IPS-11a (cell line): ENCODE measurements around the gene HNRNPAB.

Experiments used
- H3K4me3 ChIP-seq: one replicate; pipeline ENCODE4 v1.5.1; 2013; ENCODE audit warnings: low read depth, low read length, control low read depth

HNRNPAB gene

DNA sequence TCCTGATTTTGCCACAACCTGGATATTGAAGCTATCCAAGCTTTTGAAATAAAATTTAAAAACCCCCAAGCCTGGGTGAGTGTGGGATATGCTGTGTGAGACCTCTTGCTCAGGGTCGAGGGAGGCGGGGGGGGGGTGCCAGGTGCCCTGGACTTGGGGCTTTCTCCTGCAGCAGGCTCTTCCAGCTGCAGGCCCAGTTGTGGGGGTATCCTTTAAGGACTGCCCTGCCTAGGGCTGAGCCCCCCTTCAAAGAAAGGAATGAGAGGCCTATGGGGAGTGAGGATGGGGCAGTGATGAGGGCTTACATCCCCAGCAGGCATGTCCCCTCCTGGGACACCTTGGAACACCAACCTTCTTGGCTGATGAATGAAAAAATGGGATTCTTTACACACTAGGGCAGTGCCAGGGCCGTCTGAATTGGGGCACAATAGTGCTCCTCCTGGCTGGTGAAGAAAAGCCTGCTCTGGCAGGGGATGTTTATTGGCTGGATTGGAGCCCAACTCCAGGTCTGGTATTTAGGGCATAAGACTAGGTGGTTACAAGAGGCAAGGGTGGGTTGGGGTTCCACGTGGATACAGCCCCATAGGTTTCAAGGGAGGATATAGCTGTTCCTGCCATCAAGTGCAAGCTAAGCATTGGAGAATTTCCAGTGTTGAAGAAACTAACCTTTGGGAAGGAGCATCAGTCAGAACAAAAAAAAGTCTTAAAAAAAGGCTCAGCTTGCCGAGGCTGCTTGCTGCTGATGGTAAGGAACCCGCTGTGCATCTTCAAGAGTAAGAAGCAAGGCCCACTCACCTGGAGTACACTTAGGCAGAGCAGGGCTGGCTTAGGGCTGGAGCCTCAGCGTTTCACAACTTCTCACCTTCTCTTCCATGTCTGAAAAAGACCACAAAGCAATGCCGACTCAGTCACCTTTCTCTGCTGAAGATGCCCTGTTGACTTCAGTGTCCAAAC is 7.0 kb downstream of the HNRNPAB start:
- H3K4me3 ChIP-seq: no peak overlapping the region

DNA sequence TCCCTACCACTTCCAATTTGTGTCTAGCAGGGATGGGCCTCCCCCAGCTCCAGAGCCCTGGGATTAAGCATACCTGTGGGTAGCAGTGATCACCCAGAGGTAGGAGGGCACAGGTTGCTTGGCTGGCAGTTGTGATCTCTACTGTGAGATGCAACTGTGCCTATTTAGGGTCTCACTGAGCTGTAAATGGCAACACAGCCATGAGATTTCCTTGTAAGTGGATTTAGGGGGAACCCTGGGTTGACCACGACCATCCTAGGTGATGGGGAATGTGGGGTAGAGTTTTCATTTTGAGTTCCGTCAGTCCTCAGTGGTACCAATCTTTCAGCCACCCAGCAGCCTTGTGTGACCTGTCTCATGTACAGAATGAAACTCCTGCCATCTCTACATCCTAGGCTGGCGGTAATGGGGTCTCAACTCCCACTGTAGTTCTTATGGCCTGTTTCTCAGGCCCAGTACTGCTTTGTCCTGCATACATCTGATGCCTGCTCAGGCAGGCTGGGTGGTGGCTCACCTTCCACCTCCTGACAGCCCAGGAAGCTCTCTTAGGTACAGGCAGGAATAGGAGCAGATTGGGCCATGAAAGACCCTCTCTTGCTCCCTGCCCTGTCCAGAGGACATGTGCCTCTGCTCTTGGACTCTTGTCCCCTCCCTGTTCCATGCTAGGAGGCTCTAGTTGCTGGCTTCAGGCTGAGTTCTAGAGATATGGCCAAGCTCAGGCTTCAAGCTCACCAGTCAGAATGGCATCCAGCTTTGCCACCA is 8.1 kb downstream of the HNRNPAB start:
- no peak overlapping the region for H3K4me3 ChIP-seq

DNA sequence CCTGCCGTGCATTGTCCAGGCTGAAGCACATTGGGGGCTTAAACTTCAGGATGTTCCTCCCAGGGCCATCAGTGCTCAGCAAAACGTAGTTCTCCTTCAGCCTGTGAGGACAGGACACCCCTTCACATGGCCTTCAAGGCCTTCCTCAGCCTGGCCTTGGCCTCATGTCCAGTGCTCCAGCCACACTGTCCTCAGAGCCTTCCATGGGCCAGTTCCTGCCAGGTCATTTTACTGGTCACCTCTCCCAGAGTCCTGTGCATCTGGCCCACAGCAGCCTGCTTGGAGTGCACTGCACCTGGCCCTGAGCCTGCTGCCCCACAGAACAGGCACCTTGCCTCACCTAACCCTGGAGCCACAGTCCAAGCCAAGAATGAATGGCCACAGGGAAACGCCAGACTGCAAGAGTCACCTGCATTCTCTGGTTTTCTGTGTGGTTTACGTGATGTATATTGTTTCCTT is 8.7 kb downstream of the HNRNPAB start:
- no peak overlapping the region for H3K4me3 ChIP-seq

DNA sequence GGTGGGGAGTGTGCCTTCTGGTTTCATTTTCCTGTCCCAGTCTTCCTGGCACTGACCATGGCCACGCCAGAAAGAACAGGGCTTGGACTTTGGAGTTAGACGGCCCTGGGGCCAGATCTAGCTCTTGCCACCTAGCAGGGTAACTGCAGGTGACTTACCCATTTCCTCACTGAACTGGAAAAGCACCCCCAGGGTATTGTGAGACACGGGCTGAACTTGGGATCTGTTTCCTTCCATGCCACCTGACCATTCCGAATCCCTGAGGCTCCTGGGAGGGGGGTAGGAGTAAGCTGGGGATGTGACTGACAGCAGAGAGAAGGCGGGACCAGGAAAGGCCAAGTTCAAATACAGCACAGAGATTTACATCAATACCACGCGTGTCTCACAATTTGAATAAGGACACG is 9.4 kb downstream of the HNRNPAB start:
- H3K4me3 ChIP-seq: no peak overlapping the region

DNA sequence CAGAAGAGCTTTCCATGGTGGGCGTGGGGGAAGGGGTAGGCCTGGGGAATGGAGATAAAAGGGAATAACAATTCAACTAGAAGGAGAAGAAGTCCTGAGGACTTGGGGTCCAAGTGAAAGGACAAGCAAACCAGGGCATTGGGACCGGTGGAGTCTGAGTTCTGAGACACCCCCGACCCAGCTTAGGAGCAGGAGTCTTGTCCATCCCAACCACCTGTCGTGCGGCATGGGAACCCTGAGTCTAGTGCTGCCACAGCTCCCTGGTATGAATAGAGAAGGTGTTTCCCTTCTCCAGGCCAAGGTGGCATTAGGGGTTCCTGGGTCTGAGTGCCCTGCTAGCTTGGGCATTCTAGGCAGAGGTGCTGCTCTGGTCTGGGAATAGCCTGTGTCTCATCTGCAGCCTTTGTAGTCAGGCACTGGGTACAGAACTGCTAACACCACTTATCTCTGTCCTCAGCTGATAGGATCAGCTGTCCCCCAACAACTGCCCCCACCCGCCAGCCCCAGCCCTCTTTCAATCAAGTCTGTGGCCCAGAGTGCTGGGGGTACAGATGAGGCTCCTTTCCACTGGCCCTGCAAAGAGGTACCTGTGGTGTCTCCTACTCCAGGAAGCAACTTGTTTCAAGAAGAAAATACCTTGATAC is 9.9 kb downstream of the HNRNPAB start:
- H3K4me3 ChIP-seq: no peak overlapping the region

DNA sequence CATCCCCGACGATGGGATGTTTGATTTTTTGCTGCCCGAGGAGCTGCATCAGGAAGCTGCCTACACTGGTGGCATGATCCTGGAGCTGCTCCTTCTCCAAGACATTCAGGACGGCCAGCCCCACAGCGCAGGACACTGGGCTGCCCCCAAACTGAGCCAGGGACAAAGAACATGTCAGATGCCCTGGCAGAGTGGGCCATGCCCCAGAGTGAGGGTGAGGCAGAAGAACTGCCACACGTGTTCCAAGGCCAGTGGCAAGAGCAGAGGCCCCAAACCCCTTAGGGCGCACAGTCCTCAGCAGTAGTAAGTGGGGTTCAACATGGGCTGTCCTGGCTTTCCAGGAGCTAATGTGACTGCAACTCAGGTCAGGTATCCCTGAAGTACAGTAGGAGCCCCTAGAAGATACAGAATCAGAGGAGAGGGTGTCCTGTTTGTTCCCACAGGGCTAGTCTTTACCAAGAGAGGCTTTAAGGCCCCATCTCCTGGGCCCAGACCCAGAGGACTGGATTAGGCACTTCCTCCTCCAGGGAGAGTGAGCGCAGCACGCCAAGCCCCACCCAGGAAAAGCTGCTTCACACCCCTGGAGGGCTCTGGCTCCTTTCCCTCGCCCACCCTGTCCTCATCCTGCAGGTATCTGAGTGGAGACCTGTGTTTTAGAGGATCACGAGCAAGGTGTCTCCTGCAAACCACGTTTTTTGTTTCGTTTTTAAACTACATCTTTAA is 11.1 kb downstream of the HNRNPAB start:
- H3K4me3 ChIP-seq: no peak overlapping the region

DNA sequence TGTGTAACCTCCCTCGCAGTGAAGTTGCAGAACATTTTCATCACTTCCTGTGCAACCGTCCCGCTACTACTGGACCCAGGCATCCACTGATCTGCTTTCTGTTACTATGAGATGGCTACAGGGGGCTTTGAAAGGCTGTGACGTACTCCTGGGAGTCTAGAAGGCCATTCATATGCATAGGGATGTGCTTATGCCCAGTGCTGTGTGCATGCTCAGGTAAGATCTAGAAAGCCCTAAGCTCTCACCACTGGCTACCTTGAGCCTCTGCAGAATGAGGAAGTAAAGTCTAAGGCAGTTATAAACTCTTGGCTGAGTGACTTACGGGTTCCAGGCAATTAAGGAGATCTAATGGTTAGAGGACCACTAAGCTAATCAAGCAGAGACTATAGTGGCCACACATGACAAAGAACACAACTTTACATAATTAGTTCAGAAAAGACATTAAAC is 11.8 kb downstream of the HNRNPAB start:
- no peak overlapping the region for H3K4me3 ChIP-seq

DNA sequence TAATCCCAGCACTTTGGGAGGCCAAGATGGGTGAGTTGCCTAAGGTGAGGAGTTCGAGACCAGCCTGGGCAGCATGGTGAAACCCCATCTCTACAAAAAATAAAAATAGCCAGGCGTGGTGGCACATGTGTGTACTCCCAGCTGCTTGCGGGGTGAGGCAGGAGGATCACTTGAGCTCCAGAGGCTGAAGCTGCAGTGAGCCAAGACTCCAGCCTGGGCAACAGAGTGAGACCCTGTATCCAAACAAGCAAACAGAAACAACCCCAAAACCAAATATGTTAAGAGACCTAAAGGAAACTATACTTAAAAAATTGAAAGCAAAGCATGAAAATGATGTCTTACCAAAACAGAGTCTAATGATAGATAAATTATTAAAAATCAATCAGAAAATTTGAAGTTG is 12.4 kb downstream of the HNRNPAB start:
- no peak overlapping the region for H3K4me3 ChIP-seq

DNA sequence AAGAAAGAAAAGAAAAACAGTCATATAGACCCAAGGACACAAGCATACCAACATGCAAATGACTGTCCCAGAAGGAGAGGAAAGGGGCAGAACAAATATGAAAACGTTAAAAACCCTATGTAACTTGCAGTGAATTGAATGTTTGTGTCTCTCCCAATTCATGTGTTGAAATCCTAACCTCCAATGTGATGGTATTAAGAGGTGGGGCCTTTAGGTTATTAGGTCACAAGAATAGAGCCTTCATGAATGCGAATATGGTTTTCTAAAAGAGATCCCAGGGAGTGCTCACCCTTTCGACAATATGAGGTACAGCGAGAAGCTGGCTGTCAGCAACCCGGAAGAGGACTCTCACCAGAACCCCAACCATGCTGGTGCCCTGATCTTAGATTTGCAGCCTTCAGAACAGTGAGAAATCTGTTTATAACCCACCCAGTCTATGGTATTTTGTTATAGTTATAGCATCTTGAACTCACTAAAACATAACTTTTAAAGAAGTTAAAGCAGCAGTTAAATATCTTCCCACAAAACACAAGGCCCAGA is 14.0 kb downstream of the HNRNPAB start:
- H3K4me3 ChIP-seq: no peak overlapping the region

DNA sequence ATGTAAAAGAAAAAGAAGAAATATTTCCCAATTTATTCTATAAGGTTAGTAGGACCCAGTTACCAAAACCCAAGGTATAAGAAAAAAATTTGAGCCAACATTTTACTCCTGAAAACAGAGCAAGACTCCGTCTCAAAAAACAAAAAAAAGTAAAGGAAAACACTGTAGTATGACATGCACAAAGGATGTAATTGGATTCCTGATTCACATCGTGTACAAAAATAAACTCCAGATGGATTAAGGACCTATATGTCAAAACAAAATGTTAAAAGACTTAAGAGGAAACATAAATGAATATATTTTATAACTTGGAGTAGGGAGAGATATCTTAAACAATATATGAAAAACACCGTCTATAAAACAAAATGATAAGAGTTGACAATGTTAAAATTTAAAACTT is 14.5 kb downstream of the HNRNPAB start:
- H3K4me3 ChIP-seq: no peak overlapping the region

DNA sequence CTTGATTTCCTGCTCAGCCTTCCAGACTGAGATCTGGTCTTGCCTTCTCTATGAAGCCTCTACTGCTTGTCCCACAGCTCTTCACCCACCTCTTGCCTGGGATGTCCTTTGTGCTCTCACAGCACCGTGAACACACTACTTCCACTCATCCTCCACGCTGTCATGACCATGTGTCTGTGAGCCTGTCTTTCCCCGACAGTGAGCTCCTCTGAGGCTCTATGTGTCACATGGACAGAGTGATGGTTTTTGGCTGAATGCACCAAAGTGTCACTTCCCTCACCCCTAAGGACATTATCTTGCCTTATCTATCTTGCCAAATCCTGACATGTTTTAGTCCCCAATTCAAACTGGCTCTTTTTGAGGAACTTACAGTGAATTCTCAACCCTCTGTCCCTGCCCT is 16.9 kb downstream of the HNRNPAB start:
- H3K4me3 ChIP-seq: no peak overlapping the region

DNA sequence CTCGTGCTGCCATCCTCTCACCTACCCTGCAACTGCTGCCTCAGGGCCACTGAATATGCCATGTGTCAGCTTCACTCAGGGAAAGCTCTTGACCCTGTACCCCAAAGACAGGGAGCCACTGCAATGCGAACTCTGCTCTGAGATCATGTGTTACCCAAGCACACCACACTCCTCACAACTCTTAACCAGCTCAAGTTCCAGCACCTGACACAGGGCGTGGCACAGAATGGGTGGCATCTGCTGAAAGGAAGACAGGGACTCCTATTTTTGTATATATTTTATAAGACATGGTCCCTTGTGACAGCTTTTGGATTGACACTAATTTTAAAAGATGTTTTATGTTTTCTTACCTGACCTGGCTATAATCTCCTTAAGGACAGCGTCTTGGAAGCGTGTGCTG is 17.5 kb downstream of the HNRNPAB start:
- H3K4me3 ChIP-seq: no peak overlapping the region

DNA sequence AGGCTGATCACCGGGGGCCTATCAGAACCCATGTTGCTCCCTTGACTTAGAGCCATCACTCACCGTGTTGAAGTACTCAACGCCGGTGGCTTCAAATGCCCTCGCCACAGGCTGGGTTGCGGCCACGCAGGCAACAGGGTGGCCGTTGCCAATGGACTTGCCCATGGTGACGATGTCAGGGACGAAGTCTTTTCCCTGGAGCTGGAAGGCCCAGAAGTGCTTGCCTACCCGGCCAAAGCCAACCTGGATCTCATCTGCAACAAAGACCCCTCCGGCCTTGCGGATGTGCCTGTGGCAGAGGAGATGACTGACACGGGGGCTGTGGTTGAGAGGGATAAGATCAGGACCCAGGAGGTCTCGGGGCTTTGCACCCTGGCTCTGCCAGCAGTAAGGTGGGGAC is 18.0 kb downstream of the HNRNPAB start:
- no peak overlapping the region for H3K4me3 ChIP-seq

DNA sequence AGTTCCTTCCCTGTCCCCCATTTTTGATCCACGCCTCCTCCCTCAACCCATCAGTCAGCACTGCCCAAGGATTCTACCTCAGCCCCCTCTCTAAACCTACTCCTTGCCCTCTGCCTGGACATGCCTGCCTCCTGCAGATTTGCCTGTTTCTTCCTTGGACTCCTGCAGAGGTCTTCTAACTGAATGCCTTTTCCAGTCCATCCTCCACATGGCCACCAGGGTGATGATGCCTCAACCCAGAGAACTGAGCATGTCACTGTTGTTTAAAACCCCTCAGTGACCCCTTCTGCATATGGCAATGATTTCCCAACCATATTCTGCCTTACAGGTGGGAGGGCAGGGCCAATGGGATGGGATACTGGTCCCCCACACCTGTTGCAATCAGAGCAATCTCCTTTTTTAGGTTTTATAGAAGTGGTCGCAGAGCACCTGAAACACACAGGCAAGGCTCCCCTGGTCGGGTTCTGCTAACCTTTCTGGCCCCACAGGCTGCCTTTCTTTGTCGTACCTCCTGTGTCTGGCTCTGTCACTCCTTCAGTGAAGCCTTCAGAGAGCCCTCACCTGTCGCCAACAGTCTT is 19.0 kb downstream of the HNRNPAB start:
- H3K4me3 ChIP-seq: no peak overlapping the region

DNA sequence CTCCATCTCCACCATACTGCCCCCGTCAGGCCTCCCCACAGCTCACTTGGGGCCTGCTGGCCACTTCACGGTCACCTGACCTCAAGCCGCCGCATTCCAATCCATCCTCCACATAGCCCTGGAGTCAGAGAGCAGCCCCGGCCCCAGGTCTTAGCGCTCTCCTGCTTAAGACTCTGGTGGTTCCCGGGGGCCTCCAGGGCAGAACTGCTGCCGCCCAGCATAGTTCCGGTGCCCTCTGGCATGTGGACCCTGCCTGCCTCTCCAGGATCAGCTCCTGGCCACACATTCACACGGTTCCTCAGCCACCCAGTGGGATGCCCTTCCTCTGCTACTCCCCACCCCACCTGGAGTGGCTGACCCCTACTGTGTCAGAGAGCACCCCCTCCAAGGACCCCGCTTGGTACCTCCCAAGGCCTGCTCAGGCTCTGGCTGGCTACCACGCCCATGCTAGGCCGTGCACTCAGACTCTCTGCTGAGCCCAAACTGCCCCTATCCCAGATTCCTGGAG is 19.5 kb downstream of the HNRNPAB start:
- no peak overlapping the region for H3K4me3 ChIP-seq

DNA sequence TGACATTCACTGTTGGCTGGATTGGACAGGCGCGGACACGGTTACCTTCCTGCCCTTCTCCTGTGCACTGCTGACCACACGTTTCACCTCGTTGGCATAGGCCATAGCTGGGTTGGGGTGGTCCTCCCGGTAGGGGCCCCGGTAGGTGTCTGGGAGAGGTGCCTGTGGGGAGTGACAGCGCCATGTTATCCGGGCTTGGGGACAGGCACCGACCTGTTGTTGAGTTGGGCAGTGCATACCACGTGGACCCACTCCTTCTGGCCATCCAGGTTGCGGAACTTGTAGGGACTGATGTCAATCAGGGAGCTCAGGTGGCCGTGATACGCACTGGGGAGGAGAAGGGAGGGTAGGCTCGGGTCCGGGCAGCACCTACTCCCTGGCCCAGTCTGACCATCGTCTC is 20.1 kb downstream of the HNRNPAB start:
- no peak overlapping the region for H3K4me3 ChIP-seq

DNA sequence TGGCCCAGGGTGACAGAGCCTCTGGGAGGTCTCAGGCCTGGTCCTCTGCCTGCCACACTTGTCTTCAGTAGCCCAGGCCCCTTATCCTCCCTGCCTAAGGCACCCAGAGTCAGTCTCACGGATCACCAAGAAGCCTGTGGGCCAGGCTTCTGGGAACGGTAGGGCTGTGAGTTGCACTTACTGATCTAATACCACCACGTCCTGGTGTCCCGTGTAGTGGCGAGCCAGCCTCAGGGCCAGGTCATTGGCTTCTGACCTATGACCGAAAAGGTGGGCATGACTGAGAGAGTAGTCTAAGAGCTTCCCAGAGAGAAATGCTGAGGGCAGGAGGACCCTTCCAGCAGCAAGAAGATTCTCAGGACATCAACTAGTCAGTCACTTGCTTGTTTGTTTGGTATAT is 20.8 kb downstream of the HNRNPAB start:
- no peak overlapping the region for H3K4me3 ChIP-seq

DNA sequence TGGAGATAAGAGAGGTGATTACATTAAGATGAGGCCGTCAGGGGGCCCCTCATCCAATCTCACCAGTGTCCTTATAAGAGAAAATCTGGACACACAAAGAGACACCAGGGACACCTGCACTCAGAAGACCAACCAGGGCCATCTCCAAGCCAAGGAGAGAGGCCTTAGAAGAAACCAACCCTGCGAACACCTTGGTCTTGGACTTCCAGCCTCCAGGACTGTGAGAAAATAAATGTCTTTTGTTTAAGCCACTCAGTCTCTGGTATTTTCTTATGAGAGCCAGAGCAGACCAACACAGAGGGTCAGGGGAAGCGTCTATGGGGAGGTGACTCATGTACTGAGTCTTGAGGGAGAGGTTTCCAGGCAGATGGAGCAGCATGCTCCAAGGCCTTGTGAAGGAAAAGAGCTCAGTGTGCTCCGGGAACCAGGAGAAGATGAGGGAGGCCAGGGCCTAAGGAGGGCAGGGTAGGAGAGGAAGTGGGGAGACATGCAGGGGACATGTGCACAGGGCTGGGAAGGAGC is 22.9 kb downstream of the HNRNPAB start:
- H3K4me3 ChIP-seq: no peak overlapping the region

DNA sequence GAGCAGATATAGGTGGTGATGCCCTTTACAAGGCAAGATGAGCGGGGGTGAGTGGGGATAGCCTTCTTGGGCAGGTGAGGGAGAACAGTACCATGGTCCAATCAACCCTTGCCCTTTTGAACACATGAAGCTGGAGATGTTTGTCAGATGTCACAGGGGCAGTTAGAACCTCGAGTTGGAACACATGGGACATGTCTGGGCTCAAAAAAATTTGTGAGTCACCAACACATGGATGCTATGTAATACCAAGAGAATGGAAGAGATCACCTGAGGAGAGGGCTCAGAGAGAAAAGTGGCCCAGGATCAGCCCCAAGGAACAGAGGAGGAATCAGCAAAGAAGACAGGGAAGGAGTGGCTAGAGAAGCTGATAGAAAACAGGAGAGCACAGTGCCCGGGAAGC is 23.6 kb downstream of the HNRNPAB start:
- H3K4me3 ChIP-seq: no peak overlapping the region

DNA sequence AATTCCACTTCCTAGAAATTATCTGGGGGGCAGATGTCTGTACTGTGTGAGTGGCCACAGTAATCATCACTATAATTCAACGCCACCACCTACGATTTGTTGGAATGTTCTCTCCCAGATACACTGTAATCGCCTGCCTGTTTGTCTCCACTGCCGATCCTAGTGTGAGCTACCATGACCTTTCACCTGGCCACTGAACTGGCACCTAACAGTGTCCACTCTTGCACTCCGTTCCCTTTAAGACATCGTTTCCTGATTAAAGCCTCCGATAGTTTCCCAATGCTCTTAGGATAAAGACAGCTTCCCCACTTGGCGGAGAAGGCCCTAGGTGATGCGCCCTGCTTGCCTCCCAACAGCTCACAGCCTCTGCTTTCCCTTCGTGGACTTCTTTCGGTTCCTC is 24.3 kb downstream of the HNRNPAB start:
- H3K4me3 ChIP-seq: no peak overlapping the region
